Colon (tissue), 2 donors: ENCODE measurements around the gene TENM4.

ENCODE experiments used
- FAIRE-seq: peaks from 2 replicates; lab custom pipeline; 2012; peaks lifted over from hg19 to GRCh38; lab: Jason Lieb, UNC
- donor health status: control.
- donor health status: control.

The TENM4 gene

GRCh38 chr11:78689585-78690153 is 751.2 kb downstream of the TENM4 start:
- no peak for FAIRE-seq

GRCh38 chr11:78689101-78689500 is 751.7 kb downstream of the TENM4 start:
- no peak for FAIRE-seq

- no peak for FAIRE-seq
Measured at GRCh38 chr11:78688460-78688859, 752.4 kb downstream of the TENM4 start.

GRCh38 chr11:78685156-78685555 is 755.7 kb downstream of the TENM4 start:
- FAIRE-seq, result no peak

- FAIRE-seq, result no peak
Measured at GRCh38 chr11:78684377-78684776, 756.5 kb downstream of the TENM4 start.

- FAIRE-seq, result no peak
Measured at GRCh38 chr11:78683774-78684173, 757.1 kb downstream of the TENM4 start.

- FAIRE-seq, result no peak
Measured at GRCh38 chr11:78676026-78676557, 764.7 kb downstream of the TENM4 start.

GRCh38 chr11:78672850-78673620 is 767.8 kb downstream of the TENM4 start:
- no peak for FAIRE-seq

GRCh38 chr11:78669249-78669648 is 771.6 kb downstream of the TENM4 start:
- FAIRE-seq, result no peak

GRCh38 chr11:78667461-78667860 is 773.4 kb downstream of the TENM4 start:
- no peak for FAIRE-seq

- FAIRE-seq, result no peak
Measured at GRCh38 chr11:78666675-78667160, 774.1 kb downstream of the TENM4 start.

- FAIRE-seq, result no peak
Measured at GRCh38 chr11:78664636-78665035, 776.2 kb downstream of the TENM4 start.

- no peak for FAIRE-seq
Measured at GRCh38 chr11:78662811-78663210, 778.0 kb downstream of the TENM4 start.

- no peak for FAIRE-seq
Measured at GRCh38 chr11:78660471-78660870, 780.4 kb downstream of the TENM4 start.

- FAIRE-seq, result no peak
Measured at GRCh38 chr11:78659326-78660270, 781.2 kb downstream of the TENM4 start.

GRCh38 chr11:78657968-78658839 is 782.6 kb downstream of the TENM4 start:
- FAIRE-seq, result no peak

- FAIRE-seq, result no peak
Measured at GRCh38 chr11:78657441-78657840, 783.4 kb downstream of the TENM4 start.

- FAIRE-seq, result no peak
Measured at GRCh38 chr11:78656984-78657383, 783.8 kb downstream of the TENM4 start.

- FAIRE-seq, result no peak
Measured at GRCh38 chr11:78656327-78656726, 784.5 kb downstream of the TENM4 start.

- no peak for FAIRE-seq
Measured at GRCh38 chr11:78655561-78655960, 785.3 kb downstream of the TENM4 start.

- no peak for FAIRE-seq
Measured at GRCh38 chr11:78654866-78655265, 786.0 kb downstream of the TENM4 start.
